HG02840 (cell line): ENCODE data around the gene TTC28.

Experiments used
- ATAC-seq: cut with Tn5 transposase; IDR thresholded peaks from one replicate; pipeline ENCODE4 v1.9.1; 2021; ENCODE audit warnings: mild to moderate bottlenecking, moderate library complexity, moderate number of reproducible peaks; ENCODE audit not compliant: unreplicated experiment, low FRiP score

The TTC28 gene

GRCh38 chr22:28247667-28248363 lies 431.8 kb downstream of the TTC28 start:
- no peak for ATAC-seq

- ATAC-seq: no peak
Observed at GRCh38 chr22:28247136-28247535, 432.5 kb downstream of the TTC28 start.

- ATAC-seq: no peak
Observed at GRCh38 chr22:28246397-28246796, 433.2 kb downstream of the TTC28 start.

- ATAC-seq: no peak
Observed at GRCh38 chr22:28245579-28246224, 433.9 kb downstream of the TTC28 start.

GRCh38 chr22:28244757-28245156 lies 434.9 kb downstream of the TTC28 start:
- ATAC-seq: no peak

- no peak for ATAC-seq
Observed at GRCh38 chr22:28243539-28243938, 436.1 kb downstream of the TTC28 start.

- ATAC-seq: no peak
Observed at GRCh38 chr22:28241656-28242290, 437.9 kb downstream of the TTC28 start.

GRCh38 chr22:28239941-28240340 lies 439.7 kb downstream of the TTC28 start:
- ATAC-seq: no peak

GRCh38 chr22:28237783-28238182 lies 441.9 kb downstream of the TTC28 start:
- ATAC-seq: no peak

GRCh38 chr22:28237112-28237511 lies 442.5 kb downstream of the TTC28 start:
- ATAC-seq: no peak

- ATAC-seq: no peak
Observed at GRCh38 chr22:28232204-28232603, 447.4 kb downstream of the TTC28 start.

- ATAC-seq: no peak
Observed at GRCh38 chr22:28231441-28231840, 448.2 kb downstream of the TTC28 start.

- ATAC-seq: no peak
Observed at GRCh38 chr22:28230671-28231070, 449.0 kb downstream of the TTC28 start.

- no peak for ATAC-seq
Observed at GRCh38 chr22:28229566-28230485, 449.8 kb downstream of the TTC28 start.

GRCh38 chr22:28223826-28224225 lies 455.8 kb downstream of the TTC28 start:
- no peak for ATAC-seq

GRCh38 chr22:28222976-28223745 lies 456.5 kb downstream of the TTC28 start:
- no peak for ATAC-seq

GRCh38 chr22:28222571-28222970 lies 457.1 kb downstream of the TTC28 start:
- ATAC-seq: no peak

GRCh38 chr22:28222052-28222451 lies 457.6 kb downstream of the TTC28 start:
- ATAC-seq: no peak

- ATAC-seq: no peak
Observed at GRCh38 chr22:28220626-28221363, 458.8 kb downstream of the TTC28 start.
